Diencephalon (tissue), 1 donor: ENCODE results near the gene C10orf67. TPM values are rescaled to one million over a fixed set of nuclear protein-coding genes. Genes with fewer than 3 reads are reported as not detected.

Experiments used
- small RNA-seq: library from RNA; depleted of rRNA; stranded (forward); fragments of <200 nt; gene quantifications from one replicate; pipeline ENCODE3, GENCODE V24; 2014
- total RNA-seq: library from RNA; depleted of rRNA; stranded (reverse); fragments of >200 nt; gene quantifications from one replicate; pipeline ENCODE4 v1.2.3, GENCODE V29; 2014

The C10orf67 gene
- total RNA-seq = 1.2 TPM

GRCh38 chr10:23344241-23344841, at the start of gene C10orf67:
Gene C10orf67 (minus strand): TSS chr10:23344797. CDS start chr10:23344774, 23 bp downstream.

DNA sequence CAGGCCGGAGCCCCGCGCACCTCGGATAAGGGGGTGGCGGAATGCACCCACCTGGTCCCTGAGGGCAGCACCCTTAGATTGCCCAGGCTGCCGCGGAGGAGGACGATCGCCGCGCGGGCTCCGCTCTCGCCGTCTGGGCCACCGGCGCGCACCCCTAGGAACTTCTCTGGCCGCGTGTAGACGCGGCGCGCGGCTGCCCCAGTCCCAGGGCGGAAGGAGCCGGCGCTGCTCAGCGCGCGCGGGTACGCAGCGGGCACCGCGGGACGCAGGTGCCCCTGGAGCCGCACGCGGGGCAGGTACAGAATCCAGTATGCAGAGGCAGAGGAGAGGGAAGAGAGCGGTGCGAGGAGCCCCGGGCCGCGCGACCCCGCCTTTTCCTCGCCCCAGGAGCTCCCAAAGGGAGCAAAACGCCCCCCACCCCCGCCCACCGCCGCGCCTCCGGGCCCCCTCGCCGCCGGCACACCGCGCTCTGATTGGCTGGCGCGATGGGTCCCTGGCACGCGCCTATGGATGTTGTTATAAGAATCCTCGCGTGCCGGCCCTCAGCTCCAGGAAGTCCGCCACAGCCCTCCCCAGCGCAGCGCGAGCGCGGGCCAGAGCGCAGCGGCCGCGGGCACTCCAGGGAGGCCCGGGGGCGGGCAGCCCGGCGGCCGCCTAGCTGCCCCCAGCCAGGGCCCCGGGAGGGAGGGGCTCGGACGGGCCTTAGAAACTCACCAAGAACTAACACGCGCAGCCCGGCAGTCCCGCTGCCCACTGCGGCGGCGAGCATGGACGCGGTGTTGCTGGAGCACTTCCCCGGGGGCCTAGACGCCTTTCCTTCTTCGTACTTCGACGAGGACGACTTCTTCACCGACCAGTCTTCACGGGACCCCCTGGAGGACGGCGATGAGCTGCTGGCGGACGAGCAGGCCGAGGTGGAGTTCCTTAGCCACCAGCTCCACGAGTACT, 152.6 kb downstream of the C10orf67 start, which contains the start of gene PTF1A:
TSS of gene PTF1A (plus strand) at position 549 of the 948 bp plus-strand sequence. CDS start at position 768, 219 bp downstream.

Small RNA genes within 50 kb of the gene (small RNA-seq; reads per million reads assigned to genes)
- not detected for gene MIR1254-2
- not detected for gene RF00561

Other genes starting within 250 kb of the C10orf67 start
- 27.2 TPM for gene MSRB2, start 249.2 kb downstream of the C10orf67 start, total RNA-seq
- not detected for gene PTF1A, start 152.5 kb downstream of the C10orf67 start, total RNA-seq
- gene OTUD1, start 94.3 kb upstream of the C10orf67 start, total RNA-seq = 17.1 TPM